Measurements from ENCODE around the gene LMAN1.

DNA sequence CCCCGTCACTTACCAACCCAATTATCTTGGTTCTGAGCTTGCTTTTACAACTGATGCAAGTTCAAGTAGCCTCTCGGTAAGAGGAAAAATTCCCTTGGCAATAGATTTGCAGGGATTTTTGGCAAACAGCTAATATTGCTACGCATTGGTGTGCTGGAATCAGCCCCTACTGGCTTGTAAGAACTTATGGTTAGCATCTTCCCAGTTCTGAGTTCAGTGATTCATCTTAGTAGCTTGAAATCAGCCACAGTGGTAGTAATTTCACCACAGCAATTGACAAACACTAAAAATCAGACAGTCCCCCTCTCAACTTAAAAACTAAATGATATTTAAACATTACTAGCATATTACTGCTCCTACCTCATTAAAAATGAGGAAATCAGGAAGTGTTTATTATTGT lies 79.9 kb downstream of the LMAN1 start:
- TF ChIP-seq SIX4 (CRISPR knock-in tag; IDR thresholded peaks at IDR 0.05) (no peak), NFYB (CRISPR knock-in tag; IDR thresholded peaks at IDR 0.05) (no peak), SP4 (CRISPR knock-in tag; IDR thresholded peaks at IDR 0.05) (no peak), ZNF136 (CRISPR knock-in tag; IDR thresholded peaks at IDR 0.05; ENCODE audit: low read depth) (no peak), JUND (CRISPR knock-in tag; IDR thresholded peaks at IDR 0.05) (no peak), FOXC1 (CRISPR knock-in tag; IDR thresholded peaks at IDR 0.05; ENCODE audit: borderline replicate concordance) (no peak), ATM (IDR thresholded peaks at IDR 0.05; ENCODE audit: borderline replicate concordance) (no peak), ZNF44 (CRISPR knock-in tag; IDR thresholded peaks at IDR 0.05) (no peak)
- TF ChIP-seq, protein P1, sequence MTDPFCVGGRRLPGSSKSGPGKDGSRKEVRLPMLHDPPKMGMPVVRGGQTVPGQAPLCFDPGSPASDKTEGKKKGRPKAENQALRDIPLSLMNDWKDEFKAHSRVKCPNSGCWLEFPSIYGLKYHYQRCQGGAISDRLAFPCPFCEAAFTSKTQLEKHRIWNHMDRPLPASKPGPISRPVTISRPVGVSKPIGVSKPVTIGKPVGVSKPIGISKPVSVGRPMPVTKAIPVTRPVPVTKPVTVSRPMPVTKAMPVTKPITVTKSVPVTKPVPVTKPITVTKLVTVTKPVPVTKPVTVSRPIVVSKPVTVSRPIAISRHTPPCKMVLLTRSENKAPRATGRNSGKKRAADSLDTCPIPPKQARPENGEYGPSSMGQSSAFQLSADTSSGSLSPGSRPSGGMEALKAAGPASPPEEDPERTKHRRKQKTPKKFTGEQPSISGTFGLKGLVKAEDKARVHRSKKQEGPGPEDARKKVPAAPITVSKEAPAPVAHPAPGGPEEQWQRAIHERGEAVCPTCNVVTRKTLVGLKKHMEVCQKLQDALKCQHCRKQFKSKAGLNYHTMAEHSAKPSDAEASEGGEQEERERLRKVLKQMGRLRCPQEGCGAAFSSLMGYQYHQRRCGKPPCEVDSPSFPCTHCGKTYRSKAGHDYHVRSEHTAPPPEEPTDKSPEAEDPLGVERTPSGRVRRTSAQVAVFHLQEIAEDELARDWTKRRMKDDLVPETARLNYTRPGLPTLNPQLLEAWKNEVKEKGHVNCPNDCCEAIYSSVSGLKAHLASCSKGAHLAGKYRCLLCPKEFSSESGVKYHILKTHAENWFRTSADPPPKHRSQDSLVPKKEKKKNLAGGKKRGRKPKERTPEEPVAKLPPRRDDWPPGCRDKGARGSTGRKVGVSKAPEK (CRISPR knock-in tag; IDR thresholded peaks at IDR 0.05; ENCODE audit: borderline replicate concordance), result no peak
- TF ChIP-seq, protein P2, sequence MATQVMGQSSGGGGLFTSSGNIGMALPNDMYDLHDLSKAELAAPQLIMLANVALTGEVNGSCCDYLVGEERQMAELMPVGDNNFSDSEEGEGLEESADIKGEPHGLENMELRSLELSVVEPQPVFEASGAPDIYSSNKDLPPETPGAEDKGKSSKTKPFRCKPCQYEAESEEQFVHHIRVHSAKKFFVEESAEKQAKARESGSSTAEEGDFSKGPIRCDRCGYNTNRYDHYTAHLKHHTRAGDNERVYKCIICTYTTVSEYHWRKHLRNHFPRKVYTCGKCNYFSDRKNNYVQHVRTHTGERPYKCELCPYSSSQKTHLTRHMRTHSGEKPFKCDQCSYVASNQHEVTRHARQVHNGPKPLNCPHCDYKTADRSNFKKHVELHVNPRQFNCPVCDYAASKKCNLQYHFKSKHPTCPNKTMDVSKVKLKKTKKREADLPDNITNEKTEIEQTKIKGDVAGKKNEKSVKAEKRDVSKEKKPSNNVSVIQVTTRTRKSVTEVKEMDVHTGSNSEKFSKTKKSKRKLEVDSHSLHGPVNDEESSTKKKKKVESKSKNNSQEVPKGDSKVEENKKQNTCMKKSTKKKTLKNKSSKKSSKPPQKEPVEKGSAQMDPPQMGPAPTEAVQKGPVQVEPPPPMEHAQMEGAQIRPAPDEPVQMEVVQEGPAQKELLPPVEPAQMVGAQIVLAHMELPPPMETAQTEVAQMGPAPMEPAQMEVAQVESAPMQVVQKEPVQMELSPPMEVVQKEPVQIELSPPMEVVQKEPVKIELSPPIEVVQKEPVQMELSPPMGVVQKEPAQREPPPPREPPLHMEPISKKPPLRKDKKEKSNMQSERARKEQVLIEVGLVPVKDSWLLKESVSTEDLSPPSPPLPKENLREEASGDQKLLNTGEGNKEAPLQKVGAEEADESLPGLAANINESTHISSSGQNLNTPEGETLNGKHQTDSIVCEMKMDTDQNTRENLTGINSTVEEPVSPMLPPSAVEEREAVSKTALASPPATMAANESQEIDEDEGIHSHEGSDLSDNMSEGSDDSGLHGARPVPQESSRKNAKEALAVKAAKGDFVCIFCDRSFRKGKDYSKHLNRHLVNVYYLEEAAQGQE (IDR thresholded peaks at IDR 0.05; ENCODE audit: borderline replicate concordance in 1 of 2, low read depth in 1 of 2, low read length in 2 of 2), result no peak
- TF ChIP-seq, protein P3, sequence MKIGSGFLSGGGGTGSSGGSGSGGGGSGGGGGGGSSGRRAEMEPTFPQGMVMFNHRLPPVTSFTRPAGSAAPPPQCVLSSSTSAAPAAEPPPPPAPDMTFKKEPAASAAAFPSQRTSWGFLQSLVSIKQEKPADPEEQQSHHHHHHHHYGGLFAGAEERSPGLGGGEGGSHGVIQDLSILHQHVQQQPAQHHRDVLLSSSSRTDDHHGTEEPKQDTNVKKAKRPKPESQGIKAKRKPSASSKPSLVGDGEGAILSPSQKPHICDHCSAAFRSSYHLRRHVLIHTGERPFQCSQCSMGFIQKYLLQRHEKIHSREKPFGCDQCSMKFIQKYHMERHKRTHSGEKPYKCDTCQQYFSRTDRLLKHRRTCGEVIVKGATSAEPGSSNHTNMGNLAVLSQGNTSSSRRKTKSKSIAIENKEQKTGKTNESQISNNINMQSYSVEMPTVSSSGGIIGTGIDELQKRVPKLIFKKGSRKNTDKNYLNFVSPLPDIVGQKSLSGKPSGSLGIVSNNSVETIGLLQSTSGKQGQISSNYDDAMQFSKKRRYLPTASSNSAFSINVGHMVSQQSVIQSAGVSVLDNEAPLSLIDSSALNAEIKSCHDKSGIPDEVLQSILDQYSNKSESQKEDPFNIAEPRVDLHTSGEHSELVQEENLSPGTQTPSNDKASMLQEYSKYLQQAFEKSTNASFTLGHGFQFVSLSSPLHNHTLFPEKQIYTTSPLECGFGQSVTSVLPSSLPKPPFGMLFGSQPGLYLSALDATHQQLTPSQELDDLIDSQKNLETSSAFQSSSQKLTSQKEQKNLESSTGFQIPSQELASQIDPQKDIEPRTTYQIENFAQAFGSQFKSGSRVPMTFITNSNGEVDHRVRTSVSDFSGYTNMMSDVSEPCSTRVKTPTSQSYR (CRISPR knock-in tag; IDR thresholded peaks at IDR 0.05; ENCODE audit: borderline replicate concordance), result no peak
